Smooth muscle cell (in vitro differentiated cells): Measurements from ENCODE around the gene CATSPERD. TPM values are rescaled to one million over a fixed set of nuclear protein-coding genes. Genes with fewer than 3 reads are reported as not detected.
A peak's percentile ranks its signal among the peaks of the same experiment; 100 is the strongest.

ENCODE experiments used
- DNase-seq: peaks from one replicate; lab custom pipeline; 2025; ENCODE audit not compliant: unreplicated experiment; lab: John Stamatoyannopoulos, UW
- H2AFZ ChIP-seq: fragments of 200-600 bp; sonication (generic); 2 replicates; pipeline ENCODE4 v1.6.0; 2016; ENCODE audit warnings: antibody characterized with exemption, low read depth, mild to moderate bottlenecking
- H3F3A ChIP-seq: fragments of 200-600 bp; sonication (generic); 2 replicates; pipeline ENCODE4 v1.6.0; 2017; ENCODE audit warnings: antibody characterized with exemption, low read depth
- H3K27ac ChIP-seq: fragments of 200-600 bp; sonication (generic); 2 replicates; pipeline ENCODE4 v1.5.1; 2016; ENCODE audit warnings: low read depth, mild to moderate bottlenecking
- H3K27me3 ChIP-seq: fragments of 200-600 bp; sonication (generic); 2 replicates; pipeline ENCODE4 v1.6.1; 2016; ENCODE audit warnings: low read depth, mild to moderate bottlenecking
- H3K36me3 ChIP-seq: fragments of 200-600 bp; sonication (generic); 2 replicates; pipeline ENCODE4 v1.5.1; 2016; ENCODE audit warnings: low read depth
- H3K4me1 ChIP-seq: fragments of 200-600 bp; sonication (generic); 2 replicates; pipeline ENCODE4 v1.5.1; 2016; ENCODE audit warnings: low read depth
- H3K4me2 ChIP-seq: fragments of 200-600 bp; sonication (generic); 2 replicates; pipeline ENCODE4 v1.6.0; 2016; ENCODE audit warnings: mild to moderate bottlenecking
- H3K4me3 ChIP-seq: fragments of 200-600 bp; sonication (generic); 2 replicates; pipeline ENCODE4 v1.5.1; 2016; ENCODE audit warnings: mild to moderate bottlenecking
- H3K79me2 ChIP-seq: fragments of 200-600 bp; sonication (generic); 2 replicates; pipeline ENCODE4 v1.6.0; 2016; ENCODE audit warnings: low read depth, mild to moderate bottlenecking
- H3K9ac ChIP-seq: fragments of 200-600 bp; sonication (generic); 2 replicates; pipeline ENCODE4 v1.6.0; 2016; ENCODE audit warnings: low read depth
- H3K9me3 ChIP-seq: fragments of 200-600 bp; sonication (generic); replicated peaks from 2 replicates; pipeline ENCODE4 v1.5.1; 2016; ENCODE audit warnings: low read depth
- H4K20me1 ChIP-seq: fragments of 200-600 bp; sonication (generic); 2 replicates; pipeline ENCODE4 v1.6.0; 2016; ENCODE audit warnings: low read depth
- WGBS: methylation state at CpG from one replicate; pipeline ENCODE4 v1.1.7; 2016; ENCODE audit warnings: low lambda C conversion rate; 5-methylcytosine and 5-hydroxymethylcytosine counted together
- polyA plus RNA-seq: library from polyadenylated mRNA; unstranded; fragments of >200 nt; fragmentation: Nextera tagmentation; extraction: Ambion mirVana; gene quantifications from 2 replicates; pipeline ENCODE4 v1.2.1, GENCODE V29; 2016
- total RNA-seq: library from RNA; depleted of rRNA; stranded (reverse); fragments of >200 nt; gene quantifications from 2 replicates; pipeline ENCODE4 v1.2.3, GENCODE V29; 2014
- TF ChIP-seq, protein P1 (sequence below): fragments of 200-600 bp; sonication (generic); IDR thresholded peaks from 2 replicates; pipeline ENCODE4 v1.5.1; 2017; ENCODE audit warnings: borderline replicate concordance, mild to moderate bottlenecking, antibody characterized with exemption; ENCODE audit not compliant: insufficient read depth, poor library complexity, severe bottlenecking

Gene CATSPERD
- total and polyA plus RNA-seq, 2 experiments from 2014 or later = not detected

DNA sequence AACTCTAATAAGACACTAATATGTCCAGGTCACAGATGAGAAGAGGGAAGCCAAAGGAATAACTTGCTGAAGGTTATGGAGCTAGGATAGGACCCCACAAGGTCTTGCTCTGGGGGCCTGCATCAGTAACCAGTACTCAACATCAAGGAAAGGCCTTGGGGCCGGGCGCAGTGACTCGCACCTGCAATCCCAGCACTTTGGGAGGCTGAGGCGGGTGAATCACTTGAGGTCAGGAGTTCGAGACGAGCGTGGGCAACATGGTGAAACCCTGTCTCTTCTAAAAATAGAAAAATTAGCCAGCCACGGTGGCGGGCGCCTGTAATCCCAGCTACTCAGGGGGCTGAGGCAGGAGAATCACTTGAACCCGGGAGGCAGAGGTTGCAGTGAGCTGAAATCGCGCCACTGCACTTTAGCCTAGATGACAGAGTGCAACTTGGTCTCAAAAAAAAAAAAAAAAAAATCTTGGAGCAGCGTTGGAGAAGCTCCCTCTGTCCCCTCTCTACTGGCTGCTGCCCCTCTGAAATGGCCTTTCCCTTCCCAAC is 2.3 kb upstream of the CATSPERD start:
- Histone ChIP-seq H3K4me3 (peak overlapping the region; percentile 64), H4K20me1 (peaks cover 52% of the 10 kb centered on the region), H2AFZ (no peak overlapping the region), H3F3A (peaks cover 12% of the 10 kb centered on the region), H3K4me1 (peaks cover 10% of the 10 kb centered on the region), H3K36me3 (no peaks in the 10 kb centered on the region), H3K27me3 (no peaks in the 10 kb centered on the region), H3K27ac (peak overlapping the region; percentile 98), H3K9ac (peak overlapping the region; percentile 94), H3K9me3 (no peaks in the 10 kb centered on the region), H3K4me2 (peak overlapping the region; percentile 96), H3K79me2 (peaks cover 51% of the 10 kb centered on the region)
- DNase-seq = no peak
- TF ChIP-seq, protein P1, sequence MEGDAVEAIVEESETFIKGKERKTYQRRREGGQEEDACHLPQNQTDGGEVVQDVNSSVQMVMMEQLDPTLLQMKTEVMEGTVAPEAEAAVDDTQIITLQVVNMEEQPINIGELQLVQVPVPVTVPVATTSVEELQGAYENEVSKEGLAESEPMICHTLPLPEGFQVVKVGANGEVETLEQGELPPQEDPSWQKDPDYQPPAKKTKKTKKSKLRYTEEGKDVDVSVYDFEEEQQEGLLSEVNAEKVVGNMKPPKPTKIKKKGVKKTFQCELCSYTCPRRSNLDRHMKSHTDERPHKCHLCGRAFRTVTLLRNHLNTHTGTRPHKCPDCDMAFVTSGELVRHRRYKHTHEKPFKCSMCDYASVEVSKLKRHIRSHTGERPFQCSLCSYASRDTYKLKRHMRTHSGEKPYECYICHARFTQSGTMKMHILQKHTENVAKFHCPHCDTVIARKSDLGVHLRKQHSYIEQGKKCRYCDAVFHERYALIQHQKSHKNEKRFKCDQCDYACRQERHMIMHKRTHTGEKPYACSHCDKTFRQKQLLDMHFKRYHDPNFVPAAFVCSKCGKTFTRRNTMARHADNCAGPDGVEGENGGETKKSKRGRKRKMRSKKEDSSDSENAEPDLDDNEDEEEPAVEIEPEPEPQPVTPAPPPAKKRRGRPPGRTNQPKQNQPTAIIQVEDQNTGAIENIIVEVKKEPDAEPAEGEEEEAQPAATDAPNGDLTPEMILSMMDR = no peak
- 32% methylated on average over 14 of the region's 14 CpGs for WGBS

DNA sequence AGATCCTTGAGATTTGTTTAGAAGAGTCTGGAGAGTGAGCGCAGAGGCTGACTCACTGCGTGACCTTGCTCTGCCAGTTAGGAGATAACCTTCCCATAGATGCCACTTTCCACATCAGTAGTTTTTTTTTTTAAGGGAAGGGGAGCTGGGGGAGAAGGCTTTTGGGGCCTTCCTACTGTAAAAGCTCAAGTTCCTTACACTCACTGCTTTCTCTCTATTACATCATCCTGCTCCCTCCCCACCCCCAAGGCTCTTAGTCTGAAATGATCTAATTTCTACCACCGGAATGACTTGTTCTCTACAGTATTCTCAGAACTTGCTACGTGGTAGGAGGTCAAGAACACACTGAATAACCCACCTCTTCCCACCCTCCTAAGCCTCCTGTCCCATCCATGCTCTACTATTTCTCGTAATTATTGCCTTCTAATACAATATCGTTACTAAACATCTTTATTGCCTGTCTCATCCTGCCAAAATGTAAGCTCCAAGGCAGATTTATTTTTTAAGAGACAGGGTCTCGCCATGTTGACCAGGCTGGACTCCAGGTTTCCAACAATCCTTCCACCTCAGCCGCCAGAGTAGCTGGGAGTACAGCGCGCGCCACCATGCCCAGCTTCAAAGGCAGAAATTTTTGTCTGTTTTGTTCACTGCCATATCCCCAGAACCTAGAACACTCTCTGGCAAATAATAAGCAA is 1.7 kb upstream of the CATSPERD start:
- Histone ChIP-seq H3K36me3 (no peaks in the 10 kb centered on the region), H3K4me1 (peaks cover 10% of the 10 kb centered on the region), H3K4me2 (peak overlapping the region; percentile 96), H3K9ac (peak overlapping the region; percentile 94), H3K27me3 (no peaks in the 10 kb centered on the region), H4K20me1 (peaks cover 46% of the 10 kb centered on the region), H3K79me2 (peaks cover 51% of the 10 kb centered on the region), H3K27ac (peak overlapping the region; percentile 98), H2AFZ (no peak overlapping the region), H3K9me3 (no peaks in the 10 kb centered on the region), H3K4me3 (peak overlapping the region; percentile 64), H3F3A (peaks cover 12% of the 10 kb centered on the region)
- WGBS = 10% methylated on average over 11 of the region's 11 CpGs
- TF ChIP-seq, protein P1 = no peak
- DNase-seq = no peak

DNA sequence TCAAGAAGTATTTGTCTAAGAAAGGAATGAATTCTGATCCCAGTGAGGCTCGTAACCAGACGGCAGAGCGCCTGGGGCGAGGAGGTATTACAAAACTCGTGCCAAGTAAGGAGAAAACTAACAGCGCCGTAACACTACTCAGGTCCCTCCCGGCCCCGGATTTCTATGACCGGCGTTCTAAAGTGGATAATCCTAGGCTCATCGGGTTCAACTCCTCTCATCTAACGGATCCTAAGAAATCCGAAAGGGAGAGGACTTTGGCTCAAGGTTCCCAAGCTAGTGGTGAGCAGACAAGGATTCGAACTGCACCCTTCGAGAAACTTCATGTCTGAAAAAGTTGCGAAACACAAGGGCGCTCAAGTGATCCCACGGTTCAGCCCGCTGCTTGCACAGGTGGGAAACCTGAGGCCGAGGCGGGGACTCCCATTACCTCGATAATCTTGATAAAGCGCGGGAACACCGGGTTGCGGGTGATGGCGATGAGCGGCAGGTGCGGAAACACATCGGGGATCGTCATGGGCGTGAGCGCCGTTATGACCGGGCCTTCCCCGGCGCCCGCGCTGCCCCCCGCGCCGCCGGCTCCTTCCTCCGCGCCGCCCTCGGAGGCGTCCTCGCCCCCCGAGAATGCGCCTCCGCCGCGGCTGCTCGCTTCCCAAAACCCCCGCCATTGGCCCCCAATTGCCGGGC is 1.0 kb upstream of the CATSPERD start:
- H3K4me2 ChIP-seq = peak overlapping the region; percentile 96
- peaks cover 12% of the 10 kb centered on the region for H3F3A ChIP-seq
- H3K36me3 ChIP-seq = no peaks in the 10 kb centered on the region
- peak overlapping the region; percentile 64 for H3K4me3 ChIP-seq
- no peak for DNase-seq
- H2AFZ ChIP-seq = no peak overlapping the region
- peak overlapping the region; percentile 94 for H3K9ac ChIP-seq
- WGBS = 1% methylated on average over 29 of the region's 58 CpGs
- TF ChIP-seq, protein P1 = no peak
- H4K20me1 ChIP-seq = peaks cover 39% of the 10 kb centered on the region
- H3K27ac ChIP-seq = peak overlapping the region; percentile 98
- peaks cover 45% of the 10 kb centered on the region for H3K79me2 ChIP-seq
- no peaks in the 10 kb centered on the region for H3K27me3 ChIP-seq
- peaks cover 10% of the 10 kb centered on the region for H3K4me1 ChIP-seq
- no peaks in the 10 kb centered on the region for H3K9me3 ChIP-seq
